H1 (cell line): ENCODE results near the gene CFAP221. TPM values are rescaled to one million over a fixed set of nuclear protein-coding genes. Genes with fewer than 3 reads are reported as not detected.

Experiments
- CTCF ChIA-PET: fragments of 300-600 bp; sonication (Branson Sonifier 250); formaldehyde crosslinking; loops from one replicate; lab custom pipeline; 2021; ENCODE audit not compliant: partially characterized antibody; lab: Charles Lee
- POLR2A ChIA-PET: fragments of 300-600 bp; sonication (Branson Sonifier 250); formaldehyde crosslinking; loops from one replicate; lab custom pipeline; 2021; ENCODE audit warnings: inconsistent platforms; ENCODE audit not compliant: partially characterized antibody; lab: Charles Lee
- DNase-seq, 2 experiments: peaks; one replicate each; pipeline versions ENCODE4 v3.0.0 to v3.0.0-alpha.2; 2010 to 2022; ENCODE audit warnings: low spot score in 2 of 2, low read depth in 1 of 2, mixed read lengths in 1 of 2
- FAIRE-seq: peaks from 2 replicates; lab custom pipeline; 2011; peaks lifted over from hg19 to GRCh38; lab: Jason Lieb, UNC
- H2AFZ ChIP-seq: 2 replicates; pipeline ENCODE4 v1.8.1; 2012; ENCODE audit warnings: low read length, inconsistent platforms
- H2AK5ac ChIP-seq: 2 replicates; pipeline ENCODE4 v1.6.1; 2013; ENCODE audit warnings: low read depth, low read length
- H2BK120ac ChIP-seq: replicated peaks from 2 replicates; pipeline ENCODE3; 2013; ENCODE audit warnings: low read depth, low read length, inconsistent platforms
- H2BK12ac ChIP-seq: 2 replicates; pipeline ENCODE4 v1.6.1; 2013; ENCODE audit warnings: low read depth, low read length
- H2BK15ac ChIP-seq: 2 replicates; pipeline ENCODE4 v1.6.1; 2013; ENCODE audit warnings: low read length
- H2BK20ac ChIP-seq: 2 replicates; pipeline ENCODE4 v1.6.1; 2013; ENCODE audit warnings: low read length
- H2BK5ac ChIP-seq: 2 replicates; pipeline ENCODE4 v1.6.1; 2013; ENCODE audit warnings: low read depth, low read length
- H3K14ac ChIP-seq: 2 replicates; pipeline ENCODE4 v1.6.1; 2013; ENCODE audit warnings: inconsistent platforms; ENCODE audit not compliant: insufficient read length
- H3K18ac ChIP-seq: 2 replicates; pipeline ENCODE4 v1.6.1; 2013; ENCODE audit warnings: low read length; ENCODE audit errors: extremely low read depth
- H3K23ac ChIP-seq: 2 replicates; pipeline ENCODE4 v1.6.1; 2013; ENCODE audit warnings: inconsistent platforms; ENCODE audit not compliant: insufficient read length
- H3K23me2 ChIP-seq: 2 replicates; pipeline ENCODE4 v1.6.1; 2013; ENCODE audit warnings: low read depth, low read length
- H3K27ac ChIP-seq: 2 replicates; pipeline ENCODE4 v1.6.1; 2011; ENCODE audit warnings: low read depth, low read length, inconsistent platforms
- H3K27me3 ChIP-seq, 4 experiments: replicated peaks in 1 of 4; 1 replicate in 1 of 4; 2 replicates in 3 of 4; pipeline versions ENCODE4 v1.6.1 to v1.8.1; 2011 to 2013; ENCODE audit warnings: low read length in 3 of 4, mild to moderate bottlenecking in 3 of 4, inconsistent platforms in 2 of 4, mixed read lengths in 2 of 4, moderate library complexity in 1 of 4; ENCODE audit not compliant: control insufficient read depth in 3 of 4, insufficient read depth in 3 of 4; ENCODE audit errors: extremely low read depth in 1 of 4
- H3K36me3 ChIP-seq, 4 experiments: 2 replicates each; pipeline versions ENCODE4 v1.6.1 to v1.8.1; 2011 to 2013; ENCODE audit warnings: mild to moderate bottlenecking in 4 of 4, low read length in 3 of 4, moderate library complexity in 2 of 4, control low read depth in 1 of 4, inconsistent platforms in 1 of 4; ENCODE audit not compliant: insufficient read depth in 4 of 4, control insufficient read depth in 2 of 4
- H3K4ac ChIP-seq: replicated peaks from 2 replicates; pipeline ENCODE3; 2013; ENCODE audit warnings: low read length, low read depth, mixed read lengths, inconsistent platforms; ENCODE audit not compliant: insufficient read length
- H3K4me1 ChIP-seq, 4 experiments: replicated peaks in 1 of 4; 1 replicate in 1 of 4; 2 replicates in 3 of 4; pipeline versions ENCODE4 v1.6.1 to v1.8.1; 2011 to 2013; ENCODE audit warnings: low read length in 3 of 4, inconsistent platforms in 2 of 4, mixed read lengths in 1 of 4; ENCODE audit not compliant: insufficient read depth in 4 of 4, control insufficient read depth in 3 of 4
- H3K4me2 ChIP-seq, 2 experiments: 2 replicates each; pipeline versions ENCODE4 v1.6.1 to v1.8.1; 2011 to 2013; ENCODE audit warnings: low read depth in 2 of 2, low read length in 2 of 2, control low read depth in 1 of 2, inconsistent platforms in 1 of 2, mild to moderate bottlenecking in 1 of 2; ENCODE audit not compliant: insufficient read depth in 1 of 2
- H3K4me3 ChIP-seq, 4 experiments: fragments of 200-600, 300-600 bp in 1 of 4; sonication (generic), shearing (Covaris generic), sonication (Bioruptor Twin) in 1 of 4; 2 replicates each; pipeline versions ENCODE4 v1.5.1 to v1.8.1; 2011 to 2016; ENCODE audit warnings: low read length in 4 of 4, low read depth in 3 of 4, control low read depth in 2 of 4, inconsistent platforms in 2 of 4, mild to moderate bottlenecking in 2 of 4, mixed read lengths in 1 of 4, moderate library complexity in 1 of 4; ENCODE audit not compliant: insufficient read depth in 2 of 4; ENCODE audit errors: extremely low read depth in 1 of 4
- H3K56ac ChIP-seq: replicated peaks from 2 replicates; pipeline ENCODE3; 2013; ENCODE audit warnings: low read depth, mild to moderate bottlenecking, mixed read lengths, low read length, inconsistent platforms; ENCODE audit not compliant: insufficient read length
- H3K79me1 ChIP-seq: 2 replicates; pipeline ENCODE4 v1.6.1; 2013; ENCODE audit warnings: low read depth, low read length, control low read depth
- H3K79me2 ChIP-seq, 2 experiments: 2 replicates each; pipeline versions ENCODE4 v1.6.1 to v1.8.1; 2012 to 2013; ENCODE audit warnings: low read length in 2 of 2, mild to moderate bottlenecking in 2 of 2, inconsistent platforms in 1 of 2; ENCODE audit not compliant: insufficient read depth in 2 of 2, control insufficient read depth in 1 of 2
- H3K9ac ChIP-seq, 4 experiments: replicated peaks in 1 of 4; 1 replicate in 1 of 4; 2 replicates in 3 of 4; pipeline versions ENCODE4 v1.6.1 to v1.8.1; 2011 to 2013; ENCODE audit warnings: low read depth in 3 of 4, low read length in 3 of 4, control low read depth in 2 of 4, mild to moderate bottlenecking in 2 of 4, moderate library complexity in 2 of 4, inconsistent platforms in 1 of 4; ENCODE audit errors: extremely low read depth in 1 of 4
- H3K9me3 ChIP-seq, 2 experiments: 2 replicates each; pipeline versions ENCODE4 v1.6.1 to v1.8.1; 2012 to 2013; ENCODE audit warnings: mild to moderate bottlenecking in 2 of 2, moderate library complexity in 2 of 2, control low read depth in 1 of 2, inconsistent platforms in 1 of 2, low read depth in 1 of 2, low read length in 1 of 2, mixed read lengths in 1 of 2; ENCODE audit not compliant: insufficient read depth in 2 of 2
- H4K20me1 ChIP-seq, 2 experiments: replicated peaks in 1 of 2; 2 replicates each; pipeline versions ENCODE3 to v1.8.1; 2011 to 2013; ENCODE audit warnings: inconsistent platforms in 2 of 2, low read length in 2 of 2, mild to moderate bottlenecking in 1 of 2; ENCODE audit not compliant: insufficient read depth in 2 of 2, control insufficient read depth in 1 of 2
- H4K5ac ChIP-seq: 2 replicates; pipeline ENCODE4 v1.6.1; 2013; ENCODE audit warnings: low read length, low read depth, mixed read lengths, inconsistent platforms; ENCODE audit not compliant: insufficient read length
- H4K8ac ChIP-seq: 2 replicates; pipeline ENCODE4 v1.8.0; 2013; ENCODE audit warnings: mild to moderate bottlenecking, moderate library complexity, low read length, inconsistent platforms; ENCODE audit not compliant: insufficient read depth; ENCODE audit errors: extremely low read depth
- H4K91ac ChIP-seq: replicated peaks from 2 replicates; pipeline ENCODE3; 2013; ENCODE audit warnings: low read length, mixed read lengths, inconsistent platforms; ENCODE audit not compliant: insufficient read length
- CBX8 ChIP-seq: fragments of 300-800, 300-1000 bp; sonication (generic); IDR thresholded peaks from 2 replicates; pipeline ENCODE4 v1.7.1; 2016; ENCODE audit warnings: low read depth, low read length, borderline replicate concordance
- EGR1 ChIP-seq: IDR thresholded peaks from 2 replicates; pipeline ENCODE4 v1.6.1; 2011; ENCODE audit warnings: low read depth, low read length, borderline replicate concordance
- EZH2 ChIP-seq: fragments of 200-600 bp; sonication (generic); IDR thresholded peaks from 2 replicates; pipeline ENCODE4 v1.7.1; 2012; ENCODE audit warnings: low read depth, mild to moderate bottlenecking, moderate library complexity, low read length, inconsistent platforms; ENCODE audit not compliant: severe bottlenecking
- GTF2F1 ChIP-seq: IDR thresholded peaks from 2 replicates; pipeline ENCODE4 v1.6.1; 2012; ENCODE audit warnings: low read depth, low read length, improper control_type of control experiment, borderline replicate concordance
- JUND ChIP-seq: IDR thresholded peaks from 2 replicates; pipeline ENCODE4 v1.6.1; 2011; ENCODE audit warnings: mild to moderate bottlenecking, improper control_type of control experiment, low read length
- KDM5A ChIP-seq: fragments of 200-600 bp; IDR thresholded peaks from 2 replicates; pipeline ENCODE4 v1.7.1; 2012; ENCODE audit warnings: mild to moderate bottlenecking, low read length, inconsistent platforms, mixed read lengths
- PHF8 ChIP-seq: fragments of 200-600 bp; sonication (generic); conservative IDR thresholded peaks from 2 replicates; pipeline ENCODE4 v1.7.1; 2012; ENCODE audit warnings: low read depth, mild to moderate bottlenecking, inconsistent platforms, low read length, moderate library complexity
- RNF2 ChIP-seq: fragments of 200-900, 300-1000 bp; sonication (generic); IDR thresholded peaks from 2 replicates; pipeline ENCODE4 v1.7.1; 2016; ENCODE audit warnings: borderline replicate concordance, low read depth, mild to moderate bottlenecking, antibody characterized with exemption, low read length; ENCODE audit not compliant: poor library complexity, severe bottlenecking; ENCODE audit errors: missing control alignments
- SIX5 ChIP-seq: IDR thresholded peaks from 2 replicates; pipeline ENCODE4 v1.6.1; 2011; ENCODE audit warnings: mild to moderate bottlenecking, low read depth, low read length
- SP1 ChIP-seq: IDR thresholded peaks from 2 replicates; pipeline ENCODE4 v1.6.1; 2011; ENCODE audit warnings: low read depth, low read length
- WGBS, 2 experiments: shearing (Covaris generic) in 1 of 2; methylation state at CpG; one replicate each; pipeline versions ENCODE4 v1.1.6 to v1.1.7; 2013 to 2015; ENCODE audit warnings: low lambda C conversion rate in 2 of 2, mixed read lengths in 2 of 2, inconsistent platforms in 1 of 2, low coverage in 1 of 2, missing lambda C conversion rate in 1 of 2; ENCODE audit not compliant: insufficient replicate concordance in 2 of 2, insufficient coverage in 1 of 2, insufficient read length in 1 of 2; ENCODE audit errors: extremely low coverage in 1 of 2, missing lambda C conversion rate in 1 of 2; 5-methylcytosine and 5-hydroxymethylcytosine counted together
- polyA plus RNA-seq, 7 experiments: library from polyadenylated mRNA; depleted of rRNA in 3 of 7; stranded (reverse) in 5 of 7; unstranded in 2 of 7; fragments of >200 nt in 5 of 7; fragments of 200-250 nt in 2 of 7; gene quantifications; 1 replicate in 5 of 7; 2 replicates in 1 of 7; 4 replicates in 1 of 7; pipeline versions ENCODE4 v1.2.1 to v1.2.3, GENCODE V29; 2011 to 2013; ENCODE audit warnings: missing spikeins in 2 of 7, mixed read lengths in 2 of 7
- total RNA-seq: library from RNA; stranded (reverse); fragmentation: NEBNext Ultra II Directional; extraction: Animal tissue kit (Norgen Biotek cat#: 25700); gene quantifications from 2 replicates; pipeline ENCODE4 v1.2.1, GENCODE V29; 2021

CFAP221 gene
- total and polyA plus RNA-seq, 2 of the 8 experiments (the other 6 are each of a cell fraction or from before 2014, with no cell fraction given): 0.14 to 0.71 TPM

GRCh38 chr2:119574864-119575263, 30.6 kb downstream of the CFAP221 start:
- Histone ChIP-seq H2AK5ac (no peak overlapping the region), H4K8ac (no peak overlapping the region), H2AFZ (no peak overlapping the region), H4K91ac (no peak overlapping the region), H3K79me2 (no peaks in the 10 kb centered on the region), H3K27me3 (peaks cover 0 to 4% (median 1%) of the 10 kb centered on the region in 4 experiments; a peak in 2 of 7 replicates), H2BK20ac (no peak overlapping the region), H3K18ac (no peak overlapping the region), H3K9ac (no peak overlapping the region), H2BK120ac (no peak overlapping the region), H4K20me1 (no peaks in the 10 kb centered on the region), H3K79me1 (no peaks in the 10 kb centered on the region), H3K23me2 (no peaks in the 10 kb centered on the region), H3K27ac (no peak overlapping the region), H3K4me1 (no peaks in the 10 kb centered on the region), H3K56ac (no peak overlapping the region), H3K14ac (no peak overlapping the region), H2BK12ac (no peak overlapping the region), H3K9me3 (no peaks in the 10 kb centered on the region), H4K5ac (no peak overlapping the region), H3K4ac (no peak overlapping the region), H3K36me3 (no peaks in the 10 kb centered on the region), H3K4me2 (no peak overlapping the region), H2BK5ac (no peak overlapping the region), H2BK15ac (no peak overlapping the region), H3K23ac (no peak overlapping the region), H3K4me3 (no peak overlapping the region)
- no peak for DNase-seq
- TF ChIP-seq SP1 (no peak), SIX5 (no peak), KDM5A (no peak), JUND (no peak), RNF2 (no peak), EGR1 (no peak), EZH2 (no peak), GTF2F1 (no peak), PHF8 (no peak), CBX8 (no peak)
- POLR2A ChIA-PET: interaction anchor here (0.8 kb wide), 1 partner anchor 10 kb away, joined by 3 read pairs; no protein-coding TSS in a partner anchor
- 87% methylated on average over 2 of the region's 2 CpGs; no CpG with 5 or more reads in 1 of the 2 experiments for WGBS, 2 experiments
- no peak for FAIRE-seq
- CTCF ChIA-PET: interaction anchor here (0.5 to 1.4 kb wide), 2 partner anchors 9 to 84 kb away, joined by 4 to 5 read pairs; no protein-coding TSS in a partner anchor
